Sigmoid colon (tissue), 7 donors: Measurements from ENCODE around the gene CT83. TPM values are rescaled to one million over a fixed set of nuclear protein-coding genes. Genes with fewer than 3 reads are reported as not detected.

ENCODE experiments used
- DNase-seq: peaks from one replicate; pipeline ENCODE4 v3.0.0-alpha.2; 2019
- H3K27ac ChIP-seq, 4 donors: fragments of 200-600 bp; sonication (generic); one replicate each; pipeline ENCODE4 v1.5.1; 2016 to 2019; ENCODE audit warnings: mild to moderate bottlenecking in 1 of 4
- H3K27me3 ChIP-seq, 3 donors: fragments of 200-600 bp; sonication (generic); one replicate each; pipeline ENCODE4 v1.5.1; 2019; ENCODE audit warnings: mild to moderate bottlenecking in 1 of 3
- H3K36me3 ChIP-seq, 4 donors: fragments of 200-600 bp; sonication (generic); one replicate each; pipeline ENCODE4 v1.5.1; 2016 to 2019
- H3K4me1 ChIP-seq, 4 donors: fragments of 200-600 bp; sonication (generic); one replicate each; pipeline ENCODE4 v1.5.1; 2017 to 2019
- H3K4me3 ChIP-seq, 4 donors: fragments of 200-600 bp; sonication (generic); one replicate each; pipeline ENCODE4 v1.5.1; 2017 to 2019; ENCODE audit warnings: mild to moderate bottlenecking in 2 of 4, moderate library complexity in 1 of 4
- H3K9me3 ChIP-seq, 4 donors: fragments of 200-600 bp in 3 of 4; sonication (generic) in 3 of 4; one replicate each; pipeline versions ENCODE4 v1.5.1 to v1.6.1; 2013 to 2019
- EP300 ChIP-seq, 4 donors: sonication (generic); formaldehyde crosslinking; IDR thresholded peaks; one replicate each; pipeline ENCODE4 v1.6.1; 2017; ENCODE audit warnings: antibody characterized with exemption in 4 of 4
- POLR2A ChIP-seq, 2 donors: fragments of 450-650 bp; IDR thresholded peaks; one replicate each; pipeline ENCODE4 v1.6.1; 2016; ENCODE audit warnings: antibody characterized with exemption in 2 of 2, mild to moderate bottlenecking in 2 of 2, moderate library complexity in 2 of 2
- POLR2AphosphoS5 ChIP-seq, 4 donors: sonication (generic); formaldehyde crosslinking; IDR thresholded peaks; one replicate each; pipeline ENCODE4 v1.6.1; 2017; ENCODE audit warnings: antibody characterized with exemption in 4 of 4
- WGBS, 2 donors: extraction: QIAGEN DNeasy Blood & Tissue Kit; methylation state at CpG; one replicate each; pipeline ENCODE4 v1.1.7; 2013; 5-methylcytosine and 5-hydroxymethylcytosine counted together
- intact Hi-C: fragments of 100-400 bp; cut with DNase I; formaldehyde crosslinking; loops from one replicate; pipeline ENCODE4 v1.15.1; 2023
- polyA plus RNA-seq, 3 donors: library from polyadenylated mRNA; stranded (reverse); fragments of 200-250 nt; gene quantifications; one replicate each; pipeline ENCODE4 v1.2.3, GENCODE V29; 2013
- total RNA-seq, 4 donors: library from RNA; depleted of rRNA; stranded (reverse); fragments of >200 nt; gene quantifications; one replicate each; pipeline ENCODE4 v1.1.0, GENCODE V29; 2016
- TF ChIP-seq, protein P1 (sequence below), 4 experiments: fragments of 450-650 bp in 3 of 4; fragments of 200-600 bp in 1 of 4; IDR thresholded peaks; one replicate each; pipeline ENCODE4 v1.5.1; 2016 to 2019; ENCODE audit warnings: antibody characterized with exemption in 4 of 4, mild to moderate bottlenecking in 3 of 4, moderate library complexity in 2 of 4
- donor health status: healthy with polysubstance abuse.
- donor health status: Bipolar disorder and iron deficiency.
- donor health status: healthy.

Gene CT83
- total and polyA plus RNA-seq, 7 donors: not detected

GRCh38 chrX:116413273-116413672, 49.5 kb downstream of the CT83 start:
- no peak for TF ChIP-seq POLR2A (IDR thresholded peaks at IDR 0.05)
- TF ChIP-seq EP300 (IDR thresholded peaks at IDR 0.05): no peak
- TF ChIP-seq, protein P1, sequence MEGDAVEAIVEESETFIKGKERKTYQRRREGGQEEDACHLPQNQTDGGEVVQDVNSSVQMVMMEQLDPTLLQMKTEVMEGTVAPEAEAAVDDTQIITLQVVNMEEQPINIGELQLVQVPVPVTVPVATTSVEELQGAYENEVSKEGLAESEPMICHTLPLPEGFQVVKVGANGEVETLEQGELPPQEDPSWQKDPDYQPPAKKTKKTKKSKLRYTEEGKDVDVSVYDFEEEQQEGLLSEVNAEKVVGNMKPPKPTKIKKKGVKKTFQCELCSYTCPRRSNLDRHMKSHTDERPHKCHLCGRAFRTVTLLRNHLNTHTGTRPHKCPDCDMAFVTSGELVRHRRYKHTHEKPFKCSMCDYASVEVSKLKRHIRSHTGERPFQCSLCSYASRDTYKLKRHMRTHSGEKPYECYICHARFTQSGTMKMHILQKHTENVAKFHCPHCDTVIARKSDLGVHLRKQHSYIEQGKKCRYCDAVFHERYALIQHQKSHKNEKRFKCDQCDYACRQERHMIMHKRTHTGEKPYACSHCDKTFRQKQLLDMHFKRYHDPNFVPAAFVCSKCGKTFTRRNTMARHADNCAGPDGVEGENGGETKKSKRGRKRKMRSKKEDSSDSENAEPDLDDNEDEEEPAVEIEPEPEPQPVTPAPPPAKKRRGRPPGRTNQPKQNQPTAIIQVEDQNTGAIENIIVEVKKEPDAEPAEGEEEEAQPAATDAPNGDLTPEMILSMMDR (IDR thresholded peaks at IDR 0.05): no peak
- TF ChIP-seq POLR2AphosphoS5 (IDR thresholded peaks at IDR 0.05): no peak
- no peaks in the 10 kb centered on the region for H3K36me3 ChIP-seq
- intact Hi-C loops: no loop called here
- H3K27ac ChIP-seq: no peak overlapping the region
- WGBS, 2 donors: 18 to 44% methylated on average over 1 of the region's 1 CpG
- no peaks in the 10 kb centered on the region for H3K27me3 ChIP-seq
- no peak overlapping the region for H3K4me3 ChIP-seq
- DNase-seq: no peak
- no peaks in the 10 kb centered on the region for H3K9me3 ChIP-seq
- no peaks in the 10 kb centered on the region for H3K4me1 ChIP-seq

Other genes starting within 250 kb of the CT83 start
- not detected for gene SLC6A14, start 26.4 kb downstream of the CT83 start, total RNA-seq
- gene SLC6A14, start 26.4 kb downstream of the CT83 start, polyA plus RNA-seq: 1 to 10 TPM in 1 of 3 donors, not detected in 2; 7.5 TPM